HepG2 (cell line): ENCODE data around the gene ARL3. TPM values are rescaled to one million over a fixed set of nuclear protein-coding genes. Genes with fewer than 3 reads are reported as not detected.

ENCODE experiments used
- GRHL1 ChIP-seq: sonication (generic); formaldehyde crosslinking; conservative IDR thresholded peaks from 2 replicates; pipeline ENCODE4 v1.8.0; 2022; ENCODE audit warnings: missing genetic modification reagents
- HOXA3 ChIP-seq: sonication (generic); formaldehyde crosslinking; IDR thresholded peaks from 2 replicates; pipeline ENCODE4 v1.5.0; 2020; ENCODE audit warnings: missing genetic modification reagents
- HOXA9 ChIP-seq: sonication (generic); formaldehyde crosslinking; IDR thresholded peaks from 2 replicates; pipeline ENCODE4 v1.8.1; 2022; ENCODE audit warnings: missing genetic modification reagents, mild to moderate bottlenecking, moderate library complexity, borderline replicate concordance
- KLF13 ChIP-seq: sonication (generic); formaldehyde crosslinking; IDR thresholded peaks from 2 replicates; pipeline ENCODE4 v1.4.0; 2020; ENCODE audit warnings: mild to moderate bottlenecking, missing genetic modification reagents
- REST ChIP-seq, 2 experiments: IDR thresholded peaks; 2 replicates each; pipeline ENCODE4 v1.6.1; 2011 to 2012; ENCODE audit warnings: low read length in 2 of 2, borderline replicate concordance in 1 of 2, low read depth in 1 of 2, mild to moderate bottlenecking in 1 of 2, moderate library complexity in 1 of 2
- TIGD3 ChIP-seq: sonication (generic); formaldehyde crosslinking; IDR thresholded peaks from 2 replicates; pipeline ENCODE4 v1.5.1; 2020; ENCODE audit warnings: mild to moderate bottlenecking, missing genetic modification reagents, borderline replicate concordance
- ZBTB2 ChIP-seq: sonication (generic); formaldehyde crosslinking; IDR thresholded peaks from 2 replicates; pipeline ENCODE4 v1.8.0; 2022; ENCODE audit warnings: low read depth, missing genetic modification reagents
- ZBTB37 ChIP-seq: sonication (generic); formaldehyde crosslinking; IDR thresholded peaks from 2 replicates; pipeline ENCODE4 v1.4.0; 2020; ENCODE audit warnings: mild to moderate bottlenecking, missing genetic modification reagents
- ZNF577 ChIP-seq: sonication (generic); formaldehyde crosslinking; IDR thresholded peaks from 2 replicates; pipeline ENCODE4 v1.4.0; 2020; ENCODE audit warnings: mild to moderate bottlenecking, low read depth, missing genetic modification reagents, borderline replicate concordance
- ZSCAN5A ChIP-seq: sonication (generic); formaldehyde crosslinking; IDR thresholded peaks from 2 replicates; pipeline ENCODE4 v1.8.0; 2022; ENCODE audit warnings: mild to moderate bottlenecking, missing genetic modification reagents, borderline replicate concordance
- polyA plus RNA-seq, 8 experiments: library from polyadenylated mRNA; depleted of rRNA in 3 of 8; stranded (reverse) in 7 of 8; unstranded in 1 of 8; fragments of >200 nt; fragmentation: Illumina TruSeq in 4 of 8; extraction: Trizol in 4 of 8; gene quantifications; 2 replicates each; pipeline versions ENCODE4 v1.2.1 to v1.2.3, GENCODE V29; 2011 to 2016; ENCODE audit warnings: low read depth in 4 of 8, missing spikeins in 1 of 8, mixed read lengths in 1 of 8; ENCODE audit not compliant: insufficient read depth in 1 of 8
- total RNA-seq, 5 experiments: library from RNA; depleted of rRNA; stranded (reverse); fragments of >200 nt; fragmentation: Illumina TruSeq; extraction: Trizol; gene quantifications; 2 replicates each; pipeline ENCODE4 v1.2.3, GENCODE V29; 2016; ENCODE audit warnings: low read depth in 1 of 5

The ARL3 gene
- total and polyA plus RNA-seq, 2 of the 13 experiments (the other 11 are each of a cell fraction or from before 2014, with no cell fraction given): 5.2 to 6.6 TPM

- TF ChIP-seq ZBTB2: peak; percentile 76
- 0 out of 2 replicates have a peak, but pooled peaks have one; percentile 50 for TF ChIP-seq ZNF577
- no peak for TF ChIP-seq GRHL1 (CRISPR knock-in tag)
- TF ChIP-seq ZSCAN5A: no peak
- peak; percentile 69; the same call in 1 of the 2 replicates for TF ChIP-seq HOXA3 (CRISPR knock-in tag)
- peak; percentile 89; the same call in 1 of the 2 replicates for TF ChIP-seq HOXA9
- no peak for TF ChIP-seq REST (IDR thresholded peaks at IDR 0.05; ENCODE audit: borderline replicate concordance in 1 of 2, low read depth in 1 of 2, low read length in 2 of 2)
- TF ChIP-seq TIGD3 (CRISPR knock-in tag): no peak
- peak; percentile 71; the same call in 1 of the 2 replicates for TF ChIP-seq KLF13
- TF ChIP-seq ZBTB37 (CRISPR knock-in tag): no peak
Measured at GRCh38 chr10:102644646-102645387, 69.4 kb downstream of the ARL3 start (continued).
